Suprapubic skin (tissue), 4 donors: ENCODE data around the gene SMCO4. TPM values are rescaled to one million over a fixed set of nuclear protein-coding genes. Genes with fewer than 3 reads are reported as not detected.
"Not testable (repeated sequence)": the region's sequence is repeated elsewhere in the genome, so short reads cannot be mapped to it uniquely, and the experiment has no call there.

ENCODE experiments used
- DNase-seq, 2 donors: peaks; one replicate each; pipeline ENCODE4 v3.0.0-alpha.2; 2019; ENCODE audit warnings: low spot score in 2 of 2
- H3K27ac ChIP-seq: fragments of 200-600 bp; sonication (generic); one replicate; pipeline ENCODE4 v1.5.1; 2019
- H3K27me3 ChIP-seq: fragments of 200-600 bp; sonication (generic); one replicate; pipeline ENCODE4 v1.5.1; 2019
- H3K36me3 ChIP-seq: fragments of 200-600 bp; sonication (generic); one replicate; pipeline ENCODE4 v1.5.1; 2019
- H3K4me1 ChIP-seq: fragments of 200-600 bp; sonication (generic); one replicate; pipeline ENCODE4 v1.5.1; 2019
- H3K4me3 ChIP-seq: fragments of 200-600 bp; sonication (generic); one replicate; pipeline ENCODE4 v1.5.1; 2019; ENCODE audit warnings: mild to moderate bottlenecking
- H3K9me3 ChIP-seq: fragments of 200-600 bp; sonication (generic); one replicate; pipeline ENCODE4 v1.5.1; 2019
- EP300 ChIP-seq: sonication (generic); formaldehyde crosslinking; IDR thresholded peaks from one replicate; pipeline ENCODE4 v1.6.1; 2017; ENCODE audit warnings: antibody characterized with exemption
- POLR2A ChIP-seq, 2 donors: fragments of 450-650 bp; IDR thresholded peaks; one replicate each; pipeline ENCODE4 v1.6.1; 2017; ENCODE audit warnings: antibody characterized with exemption in 2 of 2, mild to moderate bottlenecking in 2 of 2, moderate library complexity in 2 of 2
- POLR2AphosphoS5 ChIP-seq, 3 donors: sonication (generic); formaldehyde crosslinking; IDR thresholded peaks; one replicate each; pipeline ENCODE4 v1.6.1; 2017; ENCODE audit warnings: antibody characterized with exemption in 3 of 3
- WGBS: methylation state at CpG from one replicate; pipeline ENCODE4 v1.1.5; 2018; 5-methylcytosine and 5-hydroxymethylcytosine counted together
- total RNA-seq, 4 donors: library from RNA; depleted of rRNA; stranded (reverse); fragments of >200 nt; gene quantifications; one replicate each; pipeline ENCODE4 v1.1.0, GENCODE V29; 2016
- TF ChIP-seq, protein P1 (sequence below), 2 donors: fragments of 200-600 bp in 1 of 2; fragments of 450-650 bp in 1 of 2; sonication (generic) in 1 of 2; IDR thresholded peaks; one replicate each; pipeline ENCODE4 v1.5.1; 2016 to 2019; ENCODE audit warnings: antibody characterized with exemption in 2 of 2, mild to moderate bottlenecking in 1 of 2, moderate library complexity in 1 of 2

The SMCO4 gene
- total RNA-seq, 4 donors from 2014 or later = 12.1 to 53.1 (median 26.9) TPM

DNA sequence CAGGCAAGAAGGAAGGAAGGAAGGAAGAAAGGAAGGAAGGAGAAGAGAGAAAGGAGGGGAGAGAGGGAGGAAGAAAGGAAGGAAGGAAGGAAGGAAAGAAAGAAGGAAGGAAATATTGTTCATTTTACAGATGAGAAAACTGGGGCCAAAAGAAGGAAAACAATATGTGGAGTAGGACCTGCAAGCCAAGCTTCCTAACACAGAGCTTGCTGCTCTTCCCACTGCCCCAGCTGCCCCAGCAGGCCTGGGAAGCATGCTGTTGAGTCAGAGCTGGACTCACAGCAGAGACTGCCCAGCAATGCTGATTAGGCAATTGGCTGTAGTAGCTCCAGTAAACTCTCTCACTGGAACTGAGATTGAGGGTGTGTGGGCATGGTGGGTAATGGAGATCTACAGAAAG lies 42.6 kb upstream of the SMCO4 start:
- Histone ChIP-seq H3K4me3 (no peak overlapping the region), H3K27me3 (no peaks in the 10 kb centered on the region), H3K27ac (no peak overlapping the region), H3K36me3 (no peaks in the 10 kb centered on the region), H3K4me1 (no peaks in the 10 kb centered on the region), H3K9me3 (no peaks in the 10 kb centered on the region)
- no peak for TF ChIP-seq EP300
- TF ChIP-seq POLR2A (IDR thresholded peaks at IDR 0.05) = no peak
- TF ChIP-seq, protein P1, sequence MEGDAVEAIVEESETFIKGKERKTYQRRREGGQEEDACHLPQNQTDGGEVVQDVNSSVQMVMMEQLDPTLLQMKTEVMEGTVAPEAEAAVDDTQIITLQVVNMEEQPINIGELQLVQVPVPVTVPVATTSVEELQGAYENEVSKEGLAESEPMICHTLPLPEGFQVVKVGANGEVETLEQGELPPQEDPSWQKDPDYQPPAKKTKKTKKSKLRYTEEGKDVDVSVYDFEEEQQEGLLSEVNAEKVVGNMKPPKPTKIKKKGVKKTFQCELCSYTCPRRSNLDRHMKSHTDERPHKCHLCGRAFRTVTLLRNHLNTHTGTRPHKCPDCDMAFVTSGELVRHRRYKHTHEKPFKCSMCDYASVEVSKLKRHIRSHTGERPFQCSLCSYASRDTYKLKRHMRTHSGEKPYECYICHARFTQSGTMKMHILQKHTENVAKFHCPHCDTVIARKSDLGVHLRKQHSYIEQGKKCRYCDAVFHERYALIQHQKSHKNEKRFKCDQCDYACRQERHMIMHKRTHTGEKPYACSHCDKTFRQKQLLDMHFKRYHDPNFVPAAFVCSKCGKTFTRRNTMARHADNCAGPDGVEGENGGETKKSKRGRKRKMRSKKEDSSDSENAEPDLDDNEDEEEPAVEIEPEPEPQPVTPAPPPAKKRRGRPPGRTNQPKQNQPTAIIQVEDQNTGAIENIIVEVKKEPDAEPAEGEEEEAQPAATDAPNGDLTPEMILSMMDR (IDR thresholded peaks at IDR 0.05) = no peak
- no peak for TF ChIP-seq POLR2AphosphoS5 (IDR thresholded peaks at IDR 0.05)
- DNase-seq = no peak

DNA sequence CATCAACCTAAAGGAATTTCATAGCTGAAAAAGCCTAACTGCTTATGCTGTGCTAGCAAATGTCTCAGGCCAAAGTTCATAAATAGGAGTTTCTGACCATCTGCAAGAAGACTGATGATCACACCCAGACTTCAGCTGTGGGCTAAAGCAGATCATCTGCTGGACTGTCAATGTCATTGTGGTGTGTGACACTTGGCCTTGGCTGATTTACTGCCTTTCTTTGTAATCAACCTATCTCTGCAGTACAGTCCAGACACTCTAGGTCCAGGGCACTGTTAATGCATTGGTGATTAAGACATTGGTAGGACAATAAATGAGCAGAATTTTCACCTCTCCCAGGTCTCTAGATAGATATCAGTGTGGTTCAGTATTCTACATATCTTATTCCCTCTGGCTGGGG lies 40.3 kb upstream of the SMCO4 start:
- Histone ChIP-seq H3K4me3 (no peak overlapping the region), H3K4me1 (no peaks in the 10 kb centered on the region), H3K27ac (no peak overlapping the region), H3K9me3 (no peaks in the 10 kb centered on the region), H3K27me3 (no peaks in the 10 kb centered on the region), H3K36me3 (no peaks in the 10 kb centered on the region)
- TF ChIP-seq POLR2A (IDR thresholded peaks at IDR 0.05) (no peak), POLR2AphosphoS5 (IDR thresholded peaks at IDR 0.05) (no peak), EP300 (no peak)
- DNase-seq = no peak

DNA sequence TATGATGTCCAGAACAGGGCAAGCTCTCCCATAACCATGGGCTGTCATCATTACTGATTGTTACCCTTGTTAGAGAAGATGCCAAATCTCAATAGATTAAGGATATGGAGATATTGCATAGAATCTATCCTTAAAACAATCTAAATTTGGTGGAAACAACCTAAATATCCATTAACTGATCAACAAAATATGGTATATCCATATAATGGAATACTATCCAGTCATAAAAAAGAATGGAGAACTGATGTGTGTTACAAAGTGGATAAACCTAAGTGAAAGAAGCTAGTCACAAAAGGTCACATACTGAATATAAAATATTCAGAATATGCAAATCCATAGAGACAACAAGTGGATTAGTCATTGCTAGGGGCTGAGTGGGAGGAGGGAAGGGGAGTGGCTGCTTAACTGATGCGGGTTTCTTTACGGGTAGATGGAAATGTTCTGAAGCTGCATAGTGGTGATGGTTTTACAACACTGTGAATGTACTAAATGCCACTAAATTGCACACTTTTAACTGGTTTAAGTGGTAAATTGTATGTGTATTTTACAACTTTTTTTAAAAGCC lies 36.1 kb upstream of the SMCO4 start:
- H3K4me3 ChIP-seq = no peak overlapping the region
- TF ChIP-seq POLR2A (IDR thresholded peaks at IDR 0.05) (no peak), POLR2AphosphoS5 (IDR thresholded peaks at IDR 0.05) (no peak), EP300 (no peak)
- TF ChIP-seq, protein P1 (IDR thresholded peaks at IDR 0.05) = no peak

DNA sequence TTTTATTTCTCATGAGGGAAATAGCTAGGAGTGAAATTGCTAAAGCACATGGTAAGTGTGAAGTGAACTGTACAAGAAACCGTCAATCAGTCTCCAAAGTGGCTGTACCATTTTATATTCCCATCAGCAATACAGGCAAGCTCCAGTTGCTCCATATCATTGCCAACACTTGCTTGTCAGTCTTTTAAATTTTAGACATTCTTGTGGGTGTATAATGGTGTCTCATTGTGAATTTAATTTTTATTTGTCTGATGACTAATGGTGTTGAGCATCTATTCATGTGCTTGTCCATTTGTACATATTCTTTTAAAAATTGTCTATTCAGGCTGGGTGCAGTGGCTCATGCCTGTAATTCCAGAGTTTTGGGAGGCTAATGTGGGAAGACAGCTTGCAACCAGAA lies 34.1 kb upstream of the SMCO4 start:
- H3K36me3 ChIP-seq = no peaks in the 10 kb centered on the region
- 90% methylated on average over 1 of the region's 1 CpG for whole genome bisulfite sequencing
- TF ChIP-seq POLR2A (IDR thresholded peaks at IDR 0.05) = no peak
- TF ChIP-seq, protein P1 (IDR thresholded peaks at IDR 0.05) = no peak
- no peak for TF ChIP-seq EP300
- TF ChIP-seq POLR2AphosphoS5 (IDR thresholded peaks at IDR 0.05) = no peak

More for the DNA sequence above, 36.1 kb upstream of the SMCO4 start:
- 88% methylated on average over 2 of the region's 2 CpGs for WGBS
- no peaks in the 10 kb centered on the region for H3K4me1 ChIP-seq
- no peaks in the 10 kb centered on the region for H3K27me3 ChIP-seq
- no peaks in the 10 kb centered on the region for H3K9me3 ChIP-seq
- no peak overlapping the region for H3K27ac ChIP-seq
- no peaks in the 10 kb centered on the region for H3K36me3 ChIP-seq
- DNase-seq = no peak

DNA sequence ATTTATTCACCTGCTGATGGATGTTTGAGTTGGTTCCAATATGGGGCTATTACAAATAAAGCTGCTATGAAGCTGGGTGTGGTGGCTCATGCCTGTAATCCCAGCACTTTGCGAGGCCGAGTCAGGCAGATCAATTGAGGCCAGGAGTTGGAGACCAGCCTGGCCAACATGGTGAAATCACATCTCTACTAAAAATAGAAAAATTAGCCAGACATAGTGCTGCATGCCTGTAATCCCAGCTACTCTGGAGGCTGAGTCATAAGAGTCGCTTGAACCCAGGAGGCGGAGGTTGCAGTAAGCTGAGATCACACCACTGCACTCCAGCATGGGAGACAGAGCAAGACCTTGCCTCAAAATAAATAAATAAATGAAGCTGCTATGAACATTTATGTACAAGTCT lies 33.7 kb upstream of the SMCO4 start:
- not testable (repeated sequence) for H3K27ac ChIP-seq, H3K4me1 ChIP-seq, H3K4me3 ChIP-seq, H3K27me3 ChIP-seq, H3K36me3 ChIP-seq, H3K9me3 ChIP-seq, DNase-seq
- 79% methylated on average over 4 of the region's 4 CpGs for WGBS

More for the DNA sequence above, 34.1 kb upstream of the SMCO4 start:
- Histone ChIP-seq H3K27ac (no peak overlapping the region), H3K9me3 (no peaks in the 10 kb centered on the region), H3K4me1 (no peaks in the 10 kb centered on the region), H3K4me3 (no peak overlapping the region), H3K27me3 (no peaks in the 10 kb centered on the region)
- no peak for DNase-seq

DNA sequence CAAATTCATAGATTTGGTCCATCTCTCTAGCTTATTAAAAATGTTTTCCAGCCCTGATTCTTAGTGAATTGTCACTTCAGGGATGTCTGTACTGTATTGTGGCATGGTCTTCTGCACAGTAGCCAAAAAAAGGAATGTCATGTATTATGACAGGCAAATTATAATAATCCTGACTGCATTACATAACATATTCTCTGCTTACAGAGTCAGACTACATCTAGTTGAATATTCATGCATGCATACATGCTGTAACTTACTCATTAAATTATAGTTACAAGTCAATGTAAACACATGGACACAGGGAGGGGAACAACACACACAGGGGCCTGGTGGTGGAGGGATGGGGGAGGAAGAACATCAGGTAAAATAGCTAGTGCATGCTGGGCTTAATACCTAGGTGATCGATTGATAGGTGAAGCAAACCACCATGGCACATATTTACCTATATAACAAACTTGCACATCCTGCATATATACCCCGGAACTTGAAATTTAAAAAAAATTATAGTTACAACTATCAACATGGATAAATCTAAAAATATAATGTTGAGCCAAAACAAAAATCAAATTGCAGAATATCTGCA lies 31.5 kb upstream of the SMCO4 start:
- TF ChIP-seq, protein P1 (IDR thresholded peaks at IDR 0.05) = no peak
- no peak for TF ChIP-seq EP300
- no peak overlapping the region for H3K4me3 ChIP-seq
- WGBS = 97% methylated on average over 2 of the region's 2 CpGs
- no peaks in the 10 kb centered on the region for H3K4me1 ChIP-seq
- H3K36me3 ChIP-seq = no peaks in the 10 kb centered on the region
- H3K27me3 ChIP-seq = no peaks in the 10 kb centered on the region
- DNase-seq = no peak
- H3K9me3 ChIP-seq = no peaks in the 10 kb centered on the region
- H3K27ac ChIP-seq = no peak overlapping the region
